Mesendoderm (in vitro differentiated cells): ENCODE measurements around the gene CUEDC2.

Experiments
- DNase-seq: peaks from one replicate; pipeline ENCODE4 v3.0.0; 2013
- H2AK5ac ChIP-seq: 2 replicates; pipeline ENCODE4 v1.6.1; 2013; ENCODE audit warnings: low read length, inconsistent platforms
- H2BK120ac ChIP-seq: 2 replicates; pipeline ENCODE4 v1.6.1; 2013; ENCODE audit warnings: low read depth, mild to moderate bottlenecking, low read length, moderate library complexity, mixed read lengths
- H2BK15ac ChIP-seq: replicated peaks from 2 replicates; pipeline ENCODE4 v1.6.1; 2013; ENCODE audit warnings: low read depth, mild to moderate bottlenecking, moderate library complexity
- H2BK5ac ChIP-seq: 2 replicates; pipeline ENCODE4 v1.6.1; 2013; ENCODE audit warnings: low read length, inconsistent platforms
- H3K18ac ChIP-seq: 2 replicates; pipeline ENCODE4 v1.6.1; 2013; ENCODE audit warnings: mild to moderate bottlenecking, low read length, mixed read lengths
- H3K23ac ChIP-seq: one replicate; pipeline ENCODE4 v1.6.1; 2013; ENCODE audit warnings: low read length
- H3K27ac ChIP-seq: 2 replicates; pipeline ENCODE4 v1.5.1; 2013; ENCODE audit warnings: low read depth, mild to moderate bottlenecking, inconsistent platforms, low read length, moderate library complexity
- H3K27me3 ChIP-seq: 2 replicates; pipeline ENCODE4 v1.6.1; 2013; ENCODE audit warnings: low read length, control low read depth, mild to moderate bottlenecking, inconsistent platforms; ENCODE audit not compliant: insufficient read depth, poor library complexity
- H3K36me3 ChIP-seq: 2 replicates; pipeline ENCODE4 v1.6.1; 2013; ENCODE audit warnings: low read length, inconsistent platforms; ENCODE audit not compliant: control insufficient read depth, insufficient read depth
- H3K4ac ChIP-seq: one replicate; pipeline ENCODE4 v1.6.1; 2013; ENCODE audit warnings: low read depth, mild to moderate bottlenecking, low read length, moderate library complexity
- H3K4me1 ChIP-seq: 2 replicates; pipeline ENCODE4 v1.6.1; 2013; ENCODE audit warnings: low read depth, low read length, inconsistent platforms; ENCODE audit not compliant: control insufficient read depth
- H3K4me2 ChIP-seq: 2 replicates; pipeline ENCODE4 v1.6.1; 2013; ENCODE audit warnings: low read length
- H3K4me3 ChIP-seq: 2 replicates; pipeline ENCODE4 v1.5.1; 2013; ENCODE audit warnings: mild to moderate bottlenecking, low read length
- H3K56ac ChIP-seq: one replicate; pipeline ENCODE4 v1.6.1; 2013; ENCODE audit warnings: low read length
- H3K79me1 ChIP-seq: 2 replicates; pipeline ENCODE4 v1.6.1; 2013; ENCODE audit warnings: low read length, inconsistent platforms
- H3K79me2 ChIP-seq: 2 replicates; pipeline ENCODE4 v1.6.1; 2013; ENCODE audit warnings: mild to moderate bottlenecking, low read length; ENCODE audit not compliant: control insufficient read depth, insufficient read depth
- H3K9ac ChIP-seq: 2 replicates; pipeline ENCODE4 v1.6.1; 2013; ENCODE audit warnings: low read length, inconsistent platforms
- H4K5ac ChIP-seq: one replicate; pipeline ENCODE4 v1.6.1; 2013; ENCODE audit warnings: low read length
- H4K8ac ChIP-seq: one replicate; pipeline ENCODE4 v1.6.1; 2013; ENCODE audit warnings: low read depth, mild to moderate bottlenecking, control low read depth, low read length, moderate library complexity
- WGBS: extraction: QIAGEN DNeasy Blood & Tissue Kit; methylation state at CpG from one replicate; pipeline ENCODE4 v1.1.7; 2013; ENCODE audit warnings: low lambda C conversion rate, missing lambda C conversion rate; ENCODE audit not compliant: insufficient coverage; ENCODE audit errors: extremely low coverage; 5-methylcytosine and 5-hydroxymethylcytosine counted together

CUEDC2 gene

DNA sequence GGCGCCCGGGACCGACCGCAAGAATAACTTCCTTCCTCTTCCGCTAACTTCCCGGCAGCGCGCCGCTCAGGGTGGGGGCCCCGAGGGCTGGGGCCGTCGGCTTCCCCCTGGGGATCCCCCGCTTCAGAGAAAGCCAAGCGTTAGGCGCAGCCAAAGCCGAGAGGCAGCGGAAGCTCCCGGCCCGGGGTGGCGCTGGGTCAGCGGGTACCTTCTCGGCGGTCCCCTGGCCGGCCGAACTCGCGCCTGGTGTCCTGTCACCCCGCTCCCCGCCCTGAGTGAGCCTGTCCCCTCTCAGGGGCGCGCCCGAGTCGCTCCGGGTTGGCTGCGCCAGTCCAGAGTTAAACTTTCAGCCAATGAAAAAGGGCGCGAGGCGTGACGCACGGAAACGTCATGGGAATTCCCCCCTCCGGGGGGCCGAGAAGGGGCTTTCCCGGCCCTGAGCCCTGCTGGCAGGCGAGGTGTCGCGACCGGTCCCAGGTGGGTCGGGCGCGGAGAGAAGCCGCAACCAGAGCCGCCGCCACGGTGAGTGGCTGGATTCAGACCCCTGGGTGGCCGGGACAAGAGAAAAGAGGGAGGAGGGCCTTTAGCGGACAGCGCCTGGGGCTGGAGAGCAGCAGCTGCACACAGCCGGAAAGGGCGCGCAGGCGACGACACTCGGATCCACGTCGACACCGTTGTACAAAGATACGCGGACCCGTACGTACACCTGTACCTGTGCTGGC lies 38.1 kb downstream of the CUEDC2 start:
- no peak overlapping the region for H2BK15ac ChIP-seq
- H3K36me3 ChIP-seq: no peaks in the 10 kb centered on the region
- peak overlapping the region; percentile 94 for H3K4me2 ChIP-seq
- no peak overlapping the region for H3K23ac ChIP-seq
- H3K79me2 ChIP-seq: no peaks in the 10 kb centered on the region
- H3K27me3 ChIP-seq: no peaks in the 10 kb centered on the region
- H3K27ac ChIP-seq: no peak overlapping the region
- H2BK5ac ChIP-seq: no peak overlapping the region
- peaks cover 8% of the 10 kb centered on the region for H3K4me1 ChIP-seq
- WGBS: no CpG with 5 or more reads among the region's 71 CpGs
- H2BK120ac ChIP-seq: no peak overlapping the region
- peak overlapping the region; percentile 55 for H3K9ac ChIP-seq
- no peak overlapping the region for H3K18ac ChIP-seq
- no peak overlapping the region for H4K5ac ChIP-seq
- H2AK5ac ChIP-seq: no peak overlapping the region
- H3K4ac ChIP-seq: no peak overlapping the region
- H3K56ac ChIP-seq: peak overlapping the region; percentile 76
- DNase-seq: peak; percentile 92
- no peaks in the 10 kb centered on the region for H3K79me1 ChIP-seq
- H3K4me3 ChIP-seq: peak overlapping the region; percentile 49
- no peak overlapping the region for H4K8ac ChIP-seq

DNA sequence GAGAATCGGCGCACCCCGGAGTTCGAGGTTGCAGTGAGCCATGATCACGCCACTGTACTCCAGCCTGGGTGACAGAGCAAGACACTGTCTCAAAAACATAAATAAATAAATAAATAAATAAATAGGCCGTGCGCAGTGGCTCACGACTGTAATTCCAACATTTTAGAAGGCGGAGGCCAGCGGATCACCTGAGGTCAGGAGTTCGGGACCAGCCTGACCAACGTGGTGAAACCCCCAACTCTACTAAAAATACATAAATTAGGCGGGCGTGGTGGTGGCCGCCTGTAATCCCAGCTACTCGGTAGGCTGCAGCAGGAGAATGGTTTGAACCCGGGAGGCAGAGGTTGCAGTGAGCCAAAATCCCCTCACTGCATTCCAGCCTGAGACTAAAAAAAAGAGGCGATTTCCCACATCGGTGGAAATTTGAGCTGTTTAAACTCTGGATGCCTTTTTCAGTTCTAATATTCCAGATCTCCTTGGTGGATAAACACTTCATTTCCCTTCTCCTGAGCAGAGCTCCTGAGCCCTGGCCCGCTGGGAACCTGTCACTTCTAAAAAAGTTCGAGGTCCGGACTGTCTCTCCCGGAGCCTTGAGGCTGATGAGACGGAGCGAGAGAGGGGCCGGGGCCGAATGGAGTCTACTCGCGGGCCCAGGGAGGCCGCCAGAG lies 38.8 kb downstream of the CUEDC2 start:
- no CpG with 5 or more reads among the region's 30 CpGs for WGBS
- Histone ChIP-seq H3K23ac (no peak overlapping the region), H3K27ac (no peak overlapping the region), H3K56ac (no peak overlapping the region), H2BK15ac (no peak overlapping the region), H2BK120ac (no peak overlapping the region), H4K8ac (no peak overlapping the region), H3K36me3 (no peaks in the 10 kb centered on the region), H2BK5ac (no peak overlapping the region), H3K18ac (no peak overlapping the region), H3K79me1 (no peaks in the 10 kb centered on the region), H3K4ac (no peak overlapping the region), H2AK5ac (no peak overlapping the region), H3K4me3 (no peak overlapping the region), H3K9ac (peak overlapping the region; percentile 48), H3K4me2 (peak overlapping the region; percentile 14), H3K79me2 (no peaks in the 10 kb centered on the region), H3K4me1 (peaks cover 8% of the 10 kb centered on the region), H3K27me3 (no peaks in the 10 kb centered on the region), H4K5ac (no peak overlapping the region)
- no peak for DNase-seq

DNA sequence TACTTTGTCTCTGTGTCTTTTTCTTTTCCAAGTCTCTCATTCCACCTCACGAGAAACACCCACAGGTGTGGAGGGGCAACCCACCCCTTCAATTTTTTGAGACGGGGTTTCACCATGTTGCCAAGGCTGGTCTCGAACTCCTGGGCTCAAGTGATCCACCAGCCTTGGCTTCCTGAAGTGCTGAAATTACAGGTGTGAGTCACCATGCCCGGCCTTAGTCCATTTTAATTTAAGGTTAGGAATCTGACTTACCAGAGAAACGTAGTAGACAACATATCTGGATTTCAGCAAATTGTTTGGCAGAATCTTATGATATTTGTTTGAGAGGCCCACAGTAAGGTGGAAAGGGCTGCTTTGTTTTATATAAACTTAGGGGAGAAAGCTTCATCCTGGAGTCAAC lies 40.1 kb downstream of the CUEDC2 start:
- Histone ChIP-seq H3K4ac (no peak overlapping the region), H2BK15ac (no peak overlapping the region), H3K9ac (no peak overlapping the region), H2BK5ac (no peak overlapping the region), H3K56ac (no peak overlapping the region), H3K4me2 (no peak overlapping the region), H3K79me1 (no peaks in the 10 kb centered on the region), H4K8ac (no peak overlapping the region), H3K36me3 (no peaks in the 10 kb centered on the region), H3K18ac (no peak overlapping the region), H3K4me1 (peaks cover 8% of the 10 kb centered on the region), H3K27me3 (no peaks in the 10 kb centered on the region), H3K79me2 (no peaks in the 10 kb centered on the region), H3K4me3 (no peak overlapping the region), H2AK5ac (no peak overlapping the region), H4K5ac (no peak overlapping the region), H3K27ac (no peak overlapping the region), H3K23ac (no peak overlapping the region), H2BK120ac (no peak overlapping the region)
- no CpG with 5 or more reads among the region's 5 CpGs for WGBS
- no peak for DNase-seq

DNA sequence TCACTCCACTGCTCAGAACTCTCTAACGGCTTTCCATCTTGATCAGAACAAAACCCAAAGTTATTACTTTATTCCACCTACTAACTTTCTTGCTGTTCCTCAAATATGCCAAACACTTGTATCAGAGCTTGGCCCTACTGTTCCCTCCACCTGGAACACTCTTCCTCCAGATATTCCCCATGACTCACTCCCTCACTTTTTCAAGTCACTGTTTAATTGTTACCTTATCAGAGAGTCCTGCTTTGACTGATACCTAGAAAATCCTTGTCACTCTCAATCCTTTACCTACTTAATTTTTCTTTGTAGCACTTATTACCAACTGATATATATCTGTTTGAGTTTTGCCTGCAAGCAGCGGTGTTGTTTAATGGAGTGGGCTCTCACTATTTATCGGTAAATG lies 42.5 kb downstream of the CUEDC2 start:
- H3K27me3 ChIP-seq: no peaks in the 10 kb centered on the region
- H3K79me1 ChIP-seq: no peaks in the 10 kb centered on the region
- no peak overlapping the region for H2AK5ac ChIP-seq
- H3K4me1 ChIP-seq: peaks cover 3% of the 10 kb centered on the region
- no peak overlapping the region for H4K8ac ChIP-seq
- H3K18ac ChIP-seq: no peak overlapping the region
- H2BK120ac ChIP-seq: no peak overlapping the region
- no peaks in the 10 kb centered on the region for H3K79me2 ChIP-seq
- no peak overlapping the region for H3K27ac ChIP-seq
- H2BK5ac ChIP-seq: no peak overlapping the region
- no peak overlapping the region for H3K4me3 ChIP-seq
- no peak for DNase-seq
- H4K5ac ChIP-seq: no peak overlapping the region
- H3K23ac ChIP-seq: no peak overlapping the region
- no peak overlapping the region for H3K56ac ChIP-seq
- H3K4me2 ChIP-seq: no peak overlapping the region
- no CpG with 5 or more reads among the region's 3 CpGs for WGBS
- no peaks in the 10 kb centered on the region for H3K36me3 ChIP-seq
- no peak overlapping the region for H3K9ac ChIP-seq
- H2BK15ac ChIP-seq: no peak overlapping the region
- H3K4ac ChIP-seq: no peak overlapping the region

DNA sequence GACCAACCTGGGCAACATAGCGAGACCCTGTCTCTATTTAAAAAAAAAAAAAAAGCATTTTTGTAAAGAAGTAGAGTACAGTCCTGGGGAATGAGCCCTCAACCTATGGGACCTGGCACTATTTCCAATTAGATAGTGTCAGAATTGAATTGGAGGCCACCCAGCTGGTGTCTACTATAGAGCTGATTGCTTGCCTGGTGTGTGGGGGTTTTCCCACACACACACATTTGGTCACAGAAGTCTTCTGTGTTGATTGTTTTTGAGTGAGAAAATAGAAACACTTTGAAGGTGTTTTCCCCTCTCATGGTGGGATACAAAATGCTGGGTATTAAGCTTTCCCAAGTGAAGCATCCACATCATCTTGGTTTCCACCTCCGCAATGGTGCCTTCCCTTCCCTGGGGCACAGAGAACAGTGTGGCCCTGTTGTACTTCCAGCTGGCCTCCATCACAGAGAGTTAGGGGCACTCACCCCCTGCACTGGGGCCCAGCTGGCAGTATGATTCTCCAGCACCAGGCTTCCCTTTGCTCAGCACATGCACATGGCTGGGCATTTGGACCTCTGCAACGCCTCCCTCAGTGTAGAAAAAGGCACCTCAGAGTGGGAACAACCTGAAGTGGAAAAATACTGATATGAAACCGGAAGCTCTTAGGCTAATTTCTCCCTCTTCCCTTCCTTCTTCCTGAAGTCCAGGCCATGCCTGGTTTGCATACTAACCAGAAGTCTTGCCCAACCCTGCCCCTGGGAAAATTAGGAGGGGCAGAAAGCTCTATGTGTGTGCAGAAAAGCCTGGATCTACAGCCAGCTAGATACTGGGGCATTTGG lies 47.6 kb downstream of the CUEDC2 start:
- no peak overlapping the region for H3K4me2 ChIP-seq
- H3K18ac ChIP-seq: no peak overlapping the region
- no peak overlapping the region for H4K5ac ChIP-seq
- no peak overlapping the region for H3K56ac ChIP-seq
- H3K4me3 ChIP-seq: no peak overlapping the region
- WGBS: no CpG with 5 or more reads among the region's 4 CpGs
- no peak overlapping the region for H4K8ac ChIP-seq
- H3K79me1 ChIP-seq: no peaks in the 10 kb centered on the region
- H2BK120ac ChIP-seq: no peak overlapping the region
- H3K4me1 ChIP-seq: no peaks in the 10 kb centered on the region
- peaks cover 4% of the 10 kb centered on the region for H3K36me3 ChIP-seq
- H3K4ac ChIP-seq: no peak overlapping the region
- no peak overlapping the region for H3K27ac ChIP-seq
- DNase-seq: no peak
- no peaks in the 10 kb centered on the region for H3K27me3 ChIP-seq
- H3K9ac ChIP-seq: no peak overlapping the region
- H2AK5ac ChIP-seq: no peak overlapping the region
- no peak overlapping the region for H2BK15ac ChIP-seq
- no peaks in the 10 kb centered on the region for H3K79me2 ChIP-seq
- no peak overlapping the region for H3K23ac ChIP-seq
- no peak overlapping the region for H2BK5ac ChIP-seq
